Muscle of leg (tissue), 11 donors: Measurements from ENCODE around the gene CCDC117. TPM values are rescaled to one million over a fixed set of nuclear protein-coding genes. Genes with fewer than 3 reads are reported as not detected.

Experiments
- DNase-seq: peaks from one replicate; pipeline ENCODE4 v3.0.0; 2013
- H3K27ac ChIP-seq: one replicate; pipeline ENCODE4 v1.5.1; 2013; ENCODE audit warnings: mild to moderate bottlenecking, low read length, control low read depth
- H3K27me3 ChIP-seq: one replicate; pipeline ENCODE4 v1.6.1; 2013; ENCODE audit warnings: low read length; ENCODE audit not compliant: control insufficient read depth, insufficient read depth
- H3K36me3 ChIP-seq: one replicate; pipeline ENCODE4 v1.6.1; 2013; ENCODE audit warnings: low read length; ENCODE audit not compliant: control insufficient read depth, insufficient read depth
- H3K4me1 ChIP-seq: one replicate; pipeline ENCODE4 v1.6.1; 2013; ENCODE audit warnings: low read length; ENCODE audit not compliant: control insufficient read depth, insufficient read depth
- H3K4me3 ChIP-seq: one replicate; pipeline ENCODE4 v1.5.1; 2013; ENCODE audit warnings: low read length, control low read depth
- H3K9me3 ChIP-seq: replicated peaks from 2 replicates; pipeline ENCODE4 v1.6.1; 2013; ENCODE audit warnings: low read depth, low read length; ENCODE audit not compliant: control insufficient read depth
- WGBS: methylation state at CpG from one replicate; pipeline ENCODE4 v1.1.5; 2013; ENCODE audit warnings: missing lambda C conversion rate; ENCODE audit not compliant: insufficient coverage; 5-methylcytosine and 5-hydroxymethylcytosine counted together
- polyA plus RNA-seq, 8 donors: library from polyadenylated mRNA; unstranded; fragments of 120-200 nt; gene quantifications; one replicate each; pipeline versions ENCODE4 v1.2.1 to v1.2.3, GENCODE V29; 2013; ENCODE audit warnings: inconsistent platforms in 1 of 8, low replicate concordance in 1 of 8; ENCODE audit not compliant: insufficient read length in 8 of 8, insufficient read depth in 1 of 8
- total RNA-seq: library from RNA; stranded (reverse); fragments of 120-200 nt; gene quantifications from one replicate; pipeline ENCODE4 v1.2.4, GENCODE V29; 2013

Gene CCDC117
- total and polyA plus RNA-seq, 9 donors = 14.2 to 30.9 (median 22.9) TPM

- Histone ChIP-seq H3K4me1 (no peaks in the 10 kb centered on the region), H3K36me3 (peaks cover 42% of the 10 kb centered on the region), H3K9me3 (no peaks in the 10 kb centered on the region), H3K4me3 (no peak overlapping the region), H3K27ac (no peak overlapping the region), H3K27me3 (no peaks in the 10 kb centered on the region)
- no peak for DNase-seq
- no CpG with 5 or more reads among the region's 3 CpGs for WGBS
Measured at GRCh38 chr22:28791841-28792490, 19.5 kb downstream of the CCDC117 start.

GRCh38 chr22:28792491-28793383, 20.2 kb downstream of the CCDC117 start:
- Histone ChIP-seq H3K4me1 (no peaks in the 10 kb centered on the region), H3K27ac (no peak overlapping the region), H3K36me3 (peaks cover 40% of the 10 kb centered on the region), H3K27me3 (no peaks in the 10 kb centered on the region), H3K9me3 (no peaks in the 10 kb centered on the region), H3K4me3 (no peak overlapping the region)
- no peak for DNase-seq
- WGBS = 56% methylated on average over 3 of the region's 15 CpGs

- WGBS = no CpG with 5 or more reads among the region's 4 CpGs
- no peaks in the 10 kb centered on the region for H3K9me3 ChIP-seq
- H3K36me3 ChIP-seq = peaks cover 48% of the 10 kb centered on the region
- H3K27me3 ChIP-seq = no peaks in the 10 kb centered on the region
- no peak overlapping the region for H3K4me3 ChIP-seq
- H3K27ac ChIP-seq = no peak overlapping the region
- H3K4me1 ChIP-seq = peaks cover 11% of the 10 kb centered on the region
- DNase-seq = no peak
Measured at GRCh38 chr22:28793976-28794584, 21.6 kb downstream of the CCDC117 start.

- WGBS = 69% methylated on average over 3 of the region's 6 CpGs
- Histone ChIP-seq H3K27ac (no peak overlapping the region), H3K4me3 (no peak overlapping the region), H3K4me1 (peaks cover 11% of the 10 kb centered on the region), H3K27me3 (no peaks in the 10 kb centered on the region), H3K36me3 (peaks cover 45% of the 10 kb centered on the region), H3K9me3 (no peaks in the 10 kb centered on the region)
- no peak for DNase-seq
Measured at GRCh38 chr22:28795071-28795693, 22.7 kb downstream of the CCDC117 start.

- H3K27me3 ChIP-seq = no peaks in the 10 kb centered on the region
- 40% methylated on average over 1 of the region's 5 CpGs for WGBS
- no peak overlapping the region for H3K4me3 ChIP-seq
- no peak overlapping the region for H3K27ac ChIP-seq
- no peaks in the 10 kb centered on the region for H3K9me3 ChIP-seq
- peaks cover 11% of the 10 kb centered on the region for H3K4me1 ChIP-seq
- no peak for DNase-seq
- peaks cover 44% of the 10 kb centered on the region for H3K36me3 ChIP-seq
Measured at GRCh38 chr22:28795932-28796856, 23.7 kb downstream of the CCDC117 start.

- DNase-seq = peak; percentile 88
- WGBS = 3% methylated on average over 5 of the region's 7 CpGs
- Histone ChIP-seq H3K4me3 (peak overlapping the region; percentile 57), H3K9me3 (no peaks in the 10 kb centered on the region), H3K27me3 (no peaks in the 10 kb centered on the region), H3K36me3 (peaks cover 43% of the 10 kb centered on the region), H3K4me1 (peaks cover 23% of the 10 kb centered on the region), H3K27ac (peak overlapping the region; percentile 93)
Measured at GRCh38 chr22:28798810-28799605, 26.5 kb downstream of the CCDC117 start.

GRCh38 chr22:28799606-28800307, 27.3 kb downstream of the CCDC117 start:
- Histone ChIP-seq H3K36me3 (peaks cover 36% of the 10 kb centered on the region), H3K27ac (peak overlapping the region; percentile 93), H3K4me1 (peaks cover 23% of the 10 kb centered on the region), H3K4me3 (peak overlapping the region; percentile 57), H3K9me3 (no peaks in the 10 kb centered on the region), H3K27me3 (no peaks in the 10 kb centered on the region)
- peak; percentile 79 for DNase-seq
- 0% methylated on average over 29 of the region's 31 CpGs for WGBS

GRCh38 chr22:28800308-28801041, 28.0 kb downstream of the CCDC117 start, which contains the start of gene XBP1:
XBP1 (minus strand) TSS chr22:28800569.
- Histone ChIP-seq H3K4me1 (peaks cover 23% of the 10 kb centered on the region), H3K4me3 (peak within 1 kb of the TSS; percentile 57), H3K36me3 (peaks cover 29% of the 10 kb centered on the region), H3K9me3 (no peaks in the 10 kb centered on the region), H3K27ac (peak within 1 kb of the TSS; percentile 93), H3K27me3 (no peaks in the 10 kb centered on the region)
- peak; percentile 99 for DNase-seq
- 0% methylated on average over 72 of the region's 78 CpGs for WGBS
